ENCODE data around the gene SETD7.
A peak's percentile ranks its signal among the peaks of the same experiment; 100 is the strongest.

SETD7 gene

DNA sequence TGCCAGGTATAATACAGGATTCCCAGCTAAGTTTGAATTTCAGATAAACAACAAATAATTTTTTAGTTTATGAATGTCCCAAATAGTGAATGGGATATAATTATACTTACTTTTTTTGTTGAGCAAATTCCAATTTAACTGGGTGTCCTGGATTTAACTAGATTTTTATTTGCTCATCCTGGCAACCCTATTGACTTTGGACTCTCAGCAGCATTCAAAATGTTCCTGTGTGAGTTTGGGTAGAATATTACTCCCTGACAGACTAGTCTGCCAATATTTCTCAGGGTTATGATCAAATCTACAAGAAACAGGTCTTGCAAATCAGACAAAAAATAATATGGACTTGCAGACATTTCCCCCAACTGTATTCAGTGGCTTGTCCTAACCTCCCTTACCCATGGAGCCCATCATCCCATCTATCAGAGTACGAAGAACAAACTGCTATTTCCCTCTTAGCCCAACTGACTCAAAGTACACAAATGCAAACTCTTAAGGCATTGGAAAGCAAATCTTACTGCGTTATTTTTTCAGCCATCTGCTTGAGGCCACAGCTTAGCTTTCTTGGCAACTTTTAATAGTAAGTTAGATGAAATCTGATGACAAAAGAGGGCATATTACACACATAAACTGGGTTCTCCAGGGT lies 20.7 kb downstream of the SETD7 start:
- no peaks in the 10 kb centered on the region for H3K27me3 Mint-ChIP-seq
- H3K4me1 Mint-ChIP-seq, result peaks cover 7% of the 10 kb centered on the region
- no peaks in the 10 kb centered on the region for H3K9me3 Mint-ChIP-seq
- no peak for ATAC-seq
- no peak for DNase-seq
- H3K4me3 Mint-ChIP-seq, result no peak overlapping the region
- H3K27ac Mint-ChIP-seq, result no peak overlapping the region

DNA sequence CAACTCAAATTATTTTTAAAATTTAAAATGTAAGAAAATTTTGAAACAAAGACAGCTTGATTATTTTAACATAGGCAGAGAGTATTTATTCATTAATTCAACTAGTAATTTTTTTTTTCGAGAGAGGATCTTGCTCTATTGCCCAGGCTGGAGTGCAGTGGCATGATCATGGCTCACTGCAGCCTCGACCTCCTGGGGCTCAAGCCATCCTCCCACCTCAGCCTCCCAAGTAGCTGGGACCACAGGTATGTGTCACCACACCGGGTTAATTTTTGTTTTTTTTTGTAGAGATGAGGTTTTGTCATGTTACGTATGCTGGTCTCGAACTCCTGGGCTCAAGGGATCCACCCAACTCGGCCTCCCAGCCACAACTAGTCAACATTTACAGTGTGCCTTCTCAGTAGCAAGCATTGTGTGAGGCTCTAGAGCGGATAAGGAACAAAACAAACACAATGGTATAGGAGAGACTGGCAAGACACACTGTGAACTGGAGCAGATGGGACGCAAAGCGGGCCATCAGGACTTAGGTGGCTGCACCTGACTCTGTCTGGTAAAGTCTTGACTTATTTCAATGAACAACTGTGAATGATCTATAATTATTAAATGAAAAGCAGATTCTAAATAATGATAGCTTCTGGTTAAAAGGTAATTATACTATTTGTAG lies 21.6 kb downstream of the SETD7 start:
- ATAC-seq (no peak), DNase-seq (no peak)
- Mint-ChIP-seq H3K9me3 (no peaks in the 10 kb centered on the region), H3K4me1 (peaks cover 7% of the 10 kb centered on the region), H3K27ac (no peak overlapping the region), H3K4me3 (no peak overlapping the region), H3K27me3 (no peaks in the 10 kb centered on the region)

DNA sequence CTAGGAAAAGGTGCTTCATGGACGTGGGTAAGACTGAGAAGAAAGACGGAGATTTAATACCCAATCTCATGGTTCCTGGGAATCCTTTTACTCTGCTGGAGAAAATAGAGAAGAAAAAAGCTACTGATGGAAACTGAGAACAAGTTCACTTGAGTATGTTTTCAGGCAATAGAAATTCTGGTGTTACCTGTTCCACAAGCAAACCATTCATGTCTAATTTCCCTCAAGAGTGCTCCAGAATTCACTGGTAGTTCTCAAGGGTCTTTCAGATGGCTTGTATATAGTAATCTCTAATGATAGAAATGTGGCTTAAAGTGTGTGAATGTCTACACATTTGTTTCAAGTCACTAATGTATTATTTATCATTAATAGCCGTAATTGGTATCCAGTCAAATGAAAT lies 22.5 kb downstream of the SETD7 start:
- no peak overlapping the region for H3K4me3 Mint-ChIP-seq
- ATAC-seq, result no peak

DNA sequence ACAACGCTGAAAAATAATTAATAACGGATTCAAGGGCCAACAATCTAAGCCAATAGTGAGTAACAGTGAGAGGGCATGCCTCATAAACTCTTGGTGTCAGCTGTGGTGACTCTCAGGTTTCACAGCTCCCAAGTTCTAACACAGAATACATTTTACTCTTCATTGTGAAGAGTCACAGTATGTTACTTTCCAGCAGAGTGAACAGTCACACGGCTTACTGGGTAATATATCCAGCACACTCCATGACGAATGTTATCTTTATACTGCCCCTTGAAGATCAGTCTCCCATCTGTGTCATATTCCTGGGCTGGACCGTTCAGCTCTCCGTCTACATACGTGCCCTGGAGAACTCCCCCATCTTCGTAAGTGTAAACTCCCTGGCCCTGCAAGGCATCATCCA lies 23.1 kb downstream of the SETD7 start:
- Mint-ChIP-seq H3K27me3 (no peaks in the 10 kb centered on the region), H3K4me1 (peaks cover 7% of the 10 kb centered on the region), H3K4me3 (no peak overlapping the region), H3K9me3 (no peaks in the 10 kb centered on the region), H3K27ac (no peak overlapping the region)
- ATAC-seq (no peak), DNase-seq (no peak)

More for the DNA sequence above, 22.5 kb downstream of the SETD7 start:
- no peak for DNase-seq
- H3K4me1 Mint-ChIP-seq, result peaks cover 7% of the 10 kb centered on the region
- H3K9me3 Mint-ChIP-seq, result no peaks in the 10 kb centered on the region
- H3K27ac Mint-ChIP-seq, result no peak overlapping the region
- no peaks in the 10 kb centered on the region for H3K27me3 Mint-ChIP-seq

DNA sequence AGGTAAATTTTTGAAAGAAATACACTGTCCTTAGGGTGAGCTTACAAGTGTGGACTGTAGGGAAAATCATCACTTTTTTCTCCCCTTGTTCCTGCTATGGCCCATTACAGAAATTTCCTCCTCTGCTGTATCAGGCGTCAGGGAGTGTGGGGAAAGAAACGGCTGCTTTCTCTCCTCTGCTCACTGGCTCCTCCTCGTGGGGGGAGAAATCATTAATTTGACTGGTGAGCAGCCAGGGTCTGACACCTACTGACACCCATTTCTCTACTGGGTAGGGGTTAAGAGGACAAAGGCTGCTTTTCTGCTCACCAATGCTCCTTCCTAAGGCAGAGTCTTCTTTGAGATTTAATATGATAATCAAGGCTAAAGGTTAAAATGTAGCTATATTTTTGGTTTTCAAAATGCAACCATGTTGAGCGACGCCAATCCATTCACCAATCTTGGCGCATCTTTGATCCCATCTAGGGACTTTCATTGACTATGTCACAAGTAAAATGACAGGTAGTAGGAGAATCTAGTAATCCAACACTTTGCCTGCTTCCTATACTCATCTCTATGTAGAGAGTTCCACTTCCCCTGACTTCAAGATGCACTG lies 25.1 kb downstream of the SETD7 start:
- no peaks in the 10 kb centered on the region for H3K9me3 Mint-ChIP-seq
- ATAC-seq (peak; percentile 45), DNase-seq (peak; percentile 22 to 37)
- H3K27me3 Mint-ChIP-seq, result no peaks in the 10 kb centered on the region
- no peak overlapping the region for H3K4me3 Mint-ChIP-seq
- H3K4me1 Mint-ChIP-seq, result peaks cover 9% of the 10 kb centered on the region
- H3K27ac Mint-ChIP-seq, result no peak overlapping the region

DNA sequence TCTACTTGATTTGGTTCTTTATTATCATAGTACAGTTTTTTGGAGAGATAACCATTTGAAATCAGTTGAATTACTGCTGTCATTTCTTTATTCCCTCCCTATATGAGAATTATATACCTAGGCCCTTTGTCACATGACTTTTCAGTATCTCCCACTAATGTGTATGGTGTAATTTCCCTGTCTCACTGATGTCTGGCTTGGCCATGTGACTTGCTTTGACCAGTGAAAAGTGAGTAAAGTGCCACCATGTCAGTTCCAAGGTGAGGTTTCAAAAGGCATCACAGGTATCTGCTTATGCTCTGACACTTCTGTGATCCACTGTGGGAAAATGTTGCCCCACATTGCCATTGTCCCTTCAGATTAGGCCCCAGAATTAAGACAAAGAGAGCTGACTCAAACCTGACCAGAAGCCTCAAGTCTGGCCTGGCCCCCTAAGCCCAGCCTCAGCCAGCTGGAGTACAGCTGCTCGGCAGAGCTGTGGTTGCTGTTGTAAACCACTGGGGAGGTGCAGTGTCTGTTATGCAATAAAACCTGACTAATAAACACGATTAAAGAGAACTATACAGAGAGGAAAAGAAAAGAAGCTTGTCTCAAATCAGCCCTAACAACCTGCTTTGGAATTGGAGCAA lies 27.5 kb downstream of the SETD7 start:
- Mint-ChIP-seq H3K4me3 (no peak overlapping the region), H3K27me3 (no peaks in the 10 kb centered on the region), H3K4me1 (peaks cover 18% of the 10 kb centered on the region), H3K27ac (no peak overlapping the region), H3K9me3 (no peaks in the 10 kb centered on the region)
- DNase-seq (no peak), ATAC-seq (peak; percentile 69)

DNA sequence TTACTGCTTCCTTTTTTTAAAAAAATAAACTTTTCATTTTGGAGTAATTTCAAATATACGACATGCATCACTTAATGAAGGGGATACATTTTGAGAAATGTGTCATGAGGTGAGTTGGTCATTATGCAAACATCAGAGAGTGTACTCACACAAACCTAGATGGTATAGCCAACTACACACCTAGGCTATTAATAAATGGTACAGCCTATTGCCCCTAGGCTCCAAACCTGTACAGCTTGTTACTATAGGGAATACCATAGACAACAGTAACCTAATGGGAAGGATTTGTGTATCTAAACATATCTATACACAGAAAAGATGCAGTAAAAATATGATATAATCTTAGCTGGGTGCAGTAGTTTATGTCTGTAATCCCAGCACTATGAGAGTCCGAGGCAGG lies 29.1 kb downstream of the SETD7 start:
- no peak for ATAC-seq
- Mint-ChIP-seq H3K4me1 (peaks cover 18% of the 10 kb centered on the region), H3K27me3 (no peaks in the 10 kb centered on the region), H3K4me3 (no peak overlapping the region), H3K27ac (no peak overlapping the region), H3K9me3 (no peaks in the 10 kb centered on the region)
- DNase-seq, result no peak

DNA sequence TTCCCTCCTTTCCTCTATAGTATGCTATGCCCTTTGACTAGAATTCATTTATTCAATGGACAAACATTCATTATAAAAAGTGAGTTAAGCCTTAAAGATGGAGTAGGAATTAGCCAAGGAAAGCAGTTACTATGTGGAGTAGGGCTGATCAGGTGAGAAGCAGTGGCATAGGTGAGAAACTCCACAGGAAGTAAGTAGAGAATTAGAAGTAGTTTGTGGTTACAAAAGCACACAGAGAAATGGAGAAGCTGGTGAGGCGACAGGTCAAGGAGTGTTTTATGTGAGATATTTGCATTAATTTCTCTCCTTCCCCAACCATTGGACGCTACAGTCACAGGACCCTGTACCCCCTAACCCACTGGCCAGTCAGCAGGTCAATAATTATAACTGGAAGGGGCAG lies 30.6 kb downstream of the SETD7 start:
- DNase-seq (no peak), ATAC-seq (no peak)
- Mint-ChIP-seq H3K27me3 (no peaks in the 10 kb centered on the region), H3K4me3 (no peak overlapping the region), H3K9me3 (no peaks in the 10 kb centered on the region), H3K4me1 (peaks cover 11% of the 10 kb centered on the region), H3K27ac (peak overlapping the region in 1 of 2 donors; percentile 66)

DNA sequence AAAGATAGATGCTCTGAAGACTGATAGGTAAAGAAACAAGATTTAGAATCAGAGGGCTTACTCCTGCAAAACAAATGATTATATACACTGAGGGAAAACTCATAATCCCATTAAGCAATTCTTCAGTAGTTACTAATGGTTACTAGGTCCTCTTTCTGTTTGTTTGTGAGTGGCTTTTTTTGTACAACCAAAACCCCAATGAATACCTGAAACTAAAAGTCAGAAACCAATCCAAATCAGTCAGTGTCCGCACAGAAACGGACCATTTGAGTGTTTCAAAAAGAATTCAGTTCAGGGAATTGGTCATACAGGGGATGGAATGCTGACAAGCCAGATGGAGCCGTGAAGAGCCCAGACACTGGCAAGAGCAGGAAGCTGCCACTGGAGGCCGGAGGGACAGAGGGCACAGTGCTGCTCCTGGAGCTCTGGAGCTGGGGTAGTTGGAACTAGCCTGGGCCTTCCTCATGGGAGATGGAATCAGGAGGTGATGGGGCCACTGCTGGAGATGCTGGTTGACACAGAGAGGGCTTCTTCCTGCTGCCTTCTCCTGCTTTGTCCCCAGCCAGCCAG lies 31.9 kb downstream of the SETD7 start:
- ATAC-seq (no peak), DNase-seq (no peak)
- H3K4me1 Mint-ChIP-seq, result peaks cover 11% of the 10 kb centered on the region
- H3K27me3 Mint-ChIP-seq, result no peaks in the 10 kb centered on the region
- H3K27ac Mint-ChIP-seq, result no peak overlapping the region
- no peaks in the 10 kb centered on the region for H3K9me3 Mint-ChIP-seq
- no peak overlapping the region for H3K4me3 Mint-ChIP-seq

DNA sequence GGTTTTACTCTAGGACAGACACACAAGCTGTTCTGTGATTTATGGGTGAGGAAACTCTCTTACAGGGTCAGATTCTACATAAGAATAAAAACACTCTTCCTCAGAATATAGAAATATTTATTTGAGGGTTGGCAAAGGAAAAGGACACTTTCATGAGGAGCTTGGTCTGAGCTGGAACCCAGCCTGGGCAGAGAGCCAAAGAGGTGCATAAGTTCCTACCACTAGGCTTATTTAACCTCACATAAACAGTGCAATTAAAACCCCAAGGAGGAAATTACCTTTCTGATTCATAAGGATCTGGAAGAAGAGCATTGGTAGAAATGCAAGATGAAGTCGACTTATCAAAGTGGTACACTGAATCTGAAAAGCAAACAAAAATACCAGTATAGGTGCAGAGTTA lies 32.9 kb downstream of the SETD7 start:
- H3K27me3 Mint-ChIP-seq, result no peaks in the 10 kb centered on the region
- no peak overlapping the region for H3K27ac Mint-ChIP-seq
- H3K4me3 Mint-ChIP-seq, result no peak overlapping the region
- no peak for DNase-seq
- H3K4me1 Mint-ChIP-seq, result peaks cover 11% of the 10 kb centered on the region
- no peaks in the 10 kb centered on the region for H3K9me3 Mint-ChIP-seq
- ATAC-seq, result no peak

DNA sequence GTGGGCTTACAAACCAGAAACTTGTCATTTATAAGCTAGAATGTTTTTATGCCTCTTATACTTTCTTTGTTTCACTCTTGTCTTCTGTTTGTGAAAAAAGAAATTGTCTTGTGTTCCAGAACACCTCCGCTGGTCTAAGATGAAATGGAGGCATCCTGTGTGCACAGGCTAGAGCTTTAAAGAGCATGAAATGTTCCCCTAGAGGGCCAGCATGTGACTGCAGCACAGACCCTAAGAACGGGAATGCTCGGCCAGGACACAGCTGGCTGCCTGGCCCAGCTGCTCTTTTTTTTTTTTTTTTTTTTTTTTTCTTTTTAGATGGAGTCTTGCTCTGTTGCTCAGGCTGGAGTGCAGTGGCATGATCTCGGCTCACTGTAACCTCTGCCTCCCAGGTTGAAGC lies 33.6 kb downstream of the SETD7 start:
- Mint-ChIP-seq H3K4me3 (no peak overlapping the region), H3K9me3 (no peaks in the 10 kb centered on the region), H3K27ac (no peak overlapping the region), H3K27me3 (no peaks in the 10 kb centered on the region), H3K4me1 (peaks cover 11% of the 10 kb centered on the region)
- no peak for ATAC-seq
- no peak for DNase-seq

DNA sequence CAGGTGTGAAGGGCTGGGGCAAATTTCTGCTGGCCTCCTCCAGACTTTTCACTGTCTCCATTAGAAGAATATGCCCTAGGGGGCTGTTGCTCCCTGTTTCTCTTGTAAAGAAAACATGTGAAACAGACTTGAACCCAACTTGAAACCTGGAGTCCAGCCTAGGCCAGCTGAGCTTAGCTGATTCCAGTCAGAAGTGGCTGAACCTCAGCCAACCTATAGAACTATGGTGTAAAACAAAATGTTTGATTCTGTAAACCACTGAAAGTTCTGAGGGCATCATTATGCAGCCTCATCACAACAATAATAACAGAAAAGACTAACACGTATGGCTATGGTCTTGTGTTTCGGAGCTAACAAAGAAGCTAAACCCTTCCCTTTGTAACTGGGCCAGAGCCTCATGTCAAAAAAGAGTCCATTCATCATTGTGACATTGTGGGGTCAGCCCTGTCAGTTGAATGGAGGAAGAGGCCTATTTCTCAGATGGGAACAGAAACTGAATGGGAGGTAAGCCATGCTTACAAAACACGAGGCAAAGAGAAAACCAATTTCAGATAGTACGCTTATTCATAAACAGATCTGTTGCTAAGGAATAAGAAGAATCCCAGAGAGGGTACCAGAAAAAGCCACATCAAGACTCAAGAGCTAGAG lies 34.1 kb downstream of the SETD7 start:
- Mint-ChIP-seq H3K27me3 (no peaks in the 10 kb centered on the region), H3K9me3 (no peaks in the 10 kb centered on the region), H3K4me3 (no peak overlapping the region), H3K4me1 (peaks cover 11% of the 10 kb centered on the region), H3K27ac (peak overlapping the region in 1 of 2 donors; percentile 2)
- DNase-seq (no peak), ATAC-seq (no peak)

DNA sequence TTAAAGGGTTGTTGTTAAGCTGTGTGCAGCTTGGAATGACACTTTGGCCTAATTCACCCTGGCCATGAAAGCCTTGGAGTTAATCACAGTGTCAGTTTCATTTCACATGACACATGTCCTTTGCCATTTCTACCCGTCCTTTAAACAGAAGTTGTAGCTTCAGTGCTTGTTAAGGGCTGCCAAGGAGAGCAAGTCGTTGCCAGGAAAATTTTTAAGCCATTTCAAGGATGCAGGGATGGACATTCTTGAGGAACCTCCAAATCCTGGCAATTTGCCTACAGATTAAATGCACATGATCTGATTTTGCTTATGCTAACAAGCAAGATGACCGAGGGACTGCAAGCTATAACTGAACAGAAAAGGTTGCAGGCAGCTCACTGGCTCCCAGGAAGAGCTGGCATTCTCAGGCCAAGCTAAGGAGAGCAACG lies 40.5 kb downstream of the SETD7 start:
- H3K4me3 Mint-ChIP-seq, result no peak overlapping the region
- H3K9me3 Mint-ChIP-seq, result no peaks in the 10 kb centered on the region
- DNase-seq, result no peak
- no peak overlapping the region for H3K27ac Mint-ChIP-seq
- H3K27me3 Mint-ChIP-seq, result no peaks in the 10 kb centered on the region
- ATAC-seq, result no peak
- no peaks in the 10 kb centered on the region for H3K4me1 Mint-ChIP-seq

DNA sequence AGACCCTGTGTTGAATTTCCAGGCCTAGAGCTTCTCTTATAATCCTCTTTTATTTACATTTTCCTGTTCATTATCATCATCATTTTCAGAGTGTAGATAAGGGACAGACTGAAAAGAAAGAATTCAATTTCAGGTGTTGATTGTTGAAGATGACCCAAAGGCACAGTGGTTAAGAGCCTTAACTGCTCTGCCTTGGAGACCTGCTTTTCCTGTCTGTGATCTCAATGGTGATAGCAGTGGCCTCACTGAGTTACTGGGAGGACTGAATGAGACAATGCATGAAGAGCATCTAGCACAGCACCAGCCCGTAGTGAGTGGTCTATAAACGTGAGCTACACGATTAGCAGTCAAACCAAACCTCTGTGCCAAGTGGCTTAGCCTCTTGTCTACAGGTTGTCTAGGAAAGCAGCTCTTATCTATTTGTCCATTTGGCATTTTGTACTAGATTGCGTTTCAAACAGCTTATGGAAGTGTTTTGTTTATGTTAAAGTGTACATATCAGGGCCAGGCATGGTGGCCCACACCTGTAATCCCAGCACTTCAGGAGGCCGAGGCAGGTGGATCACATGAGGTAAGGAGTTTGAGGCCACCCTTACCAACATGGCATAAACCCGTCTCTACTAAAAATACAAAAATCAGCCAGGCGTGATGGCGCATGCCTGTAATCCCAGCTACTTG lies 41.5 kb downstream of the SETD7 start:
- no peak for DNase-seq
- no peak overlapping the region for H3K27ac Mint-ChIP-seq
- H3K4me3 Mint-ChIP-seq, result no peak overlapping the region
- H3K27me3 Mint-ChIP-seq, result no peaks in the 10 kb centered on the region
- no peak for ATAC-seq
- no peaks in the 10 kb centered on the region for H3K9me3 Mint-ChIP-seq
- H3K4me1 Mint-ChIP-seq, result no peaks in the 10 kb centered on the region

DNA sequence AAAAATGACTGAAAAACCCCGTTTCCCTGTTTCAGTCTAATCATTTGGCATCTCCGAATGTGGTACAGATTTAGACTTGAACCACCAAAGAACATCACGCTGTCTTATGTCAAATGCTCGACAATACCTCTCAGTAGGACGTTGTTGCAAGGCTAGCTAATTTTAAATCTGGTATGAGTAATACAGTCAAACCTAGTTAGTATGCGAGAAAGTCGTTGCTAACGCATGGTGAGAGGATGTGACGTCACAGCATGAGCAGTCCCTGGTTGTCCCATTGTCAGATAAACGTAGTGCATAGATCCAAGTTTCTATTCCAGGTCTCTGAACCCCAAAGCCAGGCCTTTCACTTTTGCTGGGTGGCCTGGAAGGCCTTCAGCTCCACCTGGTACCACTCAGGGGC lies 44.7 kb downstream of the SETD7 start:
- Mint-ChIP-seq H3K27ac (no peak overlapping the region), H3K4me3 (no peak overlapping the region), H3K27me3 (no peaks in the 10 kb centered on the region), H3K9me3 (no peaks in the 10 kb centered on the region), H3K4me1 (no peaks in the 10 kb centered on the region)
- DNase-seq, result no peak
- no peak for ATAC-seq
